Activated naive CD4-positive, alpha-beta T cell treated with anti-CD3 and anti-CD28 coated beads, Interleukin-2, amount 10 ng/mL, durations not matched to agents 7 days and 5 days (primary cell): ENCODE results near the gene ABCG5.
A peak's percentile ranks its signal among the peaks of the same experiment; 100 is the strongest.

ENCODE experiments used
- CTCF ChIA-PET: fragments of 350-600 bp; sonication (Branson Sonifier 250); formaldehyde crosslinking; loops from one replicate; lab custom pipeline; 2021; ENCODE audit warnings: antibody characterized with exemption; lab: Charles Lee
- DNase-seq: peaks from one replicate; pipeline ENCODE4 v3.0.0-alpha.2; 2020
- H3K27ac Mint-ChIP-seq: one replicate; pipeline ENCODE4 v1.8.0; 2021; ENCODE audit warnings: mild to moderate bottlenecking, moderate library complexity, mixed read lengths
- H3K27me3 Mint-ChIP-seq: one replicate; pipeline ENCODE4 v1.8.0; 2021; ENCODE audit warnings: mild to moderate bottlenecking, mixed read lengths
- H3K36me3 Mint-ChIP-seq: one replicate; pipeline ENCODE4 v1.8.0; 2021; ENCODE audit warnings: mixed read lengths
- H3K4me1 Mint-ChIP-seq: one replicate; pipeline ENCODE4 v1.8.0; 2021; ENCODE audit warnings: mixed read lengths
- H3K4me3 Mint-ChIP-seq: one replicate; pipeline ENCODE4 v1.8.0; 2021; ENCODE audit warnings: mild to moderate bottlenecking, moderate library complexity, mixed read lengths
- H3K9me3 Mint-ChIP-seq: one replicate; pipeline ENCODE4 v1.8.0; 2021; ENCODE audit warnings: mixed read lengths

The ABCG5 gene

GRCh38 chr2:43853141-43854081, 14.8 kb upstream of the ABCG5 start:
- CTCF ChIA-PET: no interaction called here
- no peak overlapping the region for H3K27ac Mint-ChIP-seq
- peaks cover 45% of the 10 kb centered on the region for H3K27me3 Mint-ChIP-seq
- DNase-seq: no peak
- H3K9me3 Mint-ChIP-seq: no peaks in the 10 kb centered on the region
- no peaks in the 10 kb centered on the region for H3K4me1 Mint-ChIP-seq
- no peaks in the 10 kb centered on the region for H3K36me3 Mint-ChIP-seq
- H3K4me3 Mint-ChIP-seq: no peak overlapping the region

GRCh38 chr2:43852196-43852730, 13.6 kb upstream of the ABCG5 start:
- H3K27me3 Mint-ChIP-seq: peaks cover 39% of the 10 kb centered on the region
- DNase-seq: no peak
- CTCF ChIA-PET: no interaction called here
- no peaks in the 10 kb centered on the region for H3K36me3 Mint-ChIP-seq
- H3K4me3 Mint-ChIP-seq: no peak overlapping the region
- no peaks in the 10 kb centered on the region for H3K9me3 Mint-ChIP-seq
- no peak overlapping the region for H3K27ac Mint-ChIP-seq
- H3K4me1 Mint-ChIP-seq: no peaks in the 10 kb centered on the region

GRCh38 chr2:43851011-43851980, 12.7 kb upstream of the ABCG5 start:
- Mint-ChIP-seq H3K9me3 (no peaks in the 10 kb centered on the region), H3K4me3 (no peak overlapping the region), H3K27ac (no peak overlapping the region), H3K36me3 (no peaks in the 10 kb centered on the region), H3K4me1 (no peaks in the 10 kb centered on the region), H3K27me3 (peaks cover 33% of the 10 kb centered on the region)
- CTCF ChIA-PET: no interaction called here
- DNase-seq: no peak

GRCh38 chr2:43848214-43848613, 9.6 kb upstream of the ABCG5 start:
- H3K4me3 Mint-ChIP-seq: no peak overlapping the region
- H3K36me3 Mint-ChIP-seq: no peaks in the 10 kb centered on the region
- no peak overlapping the region for H3K27ac Mint-ChIP-seq
- no peak for DNase-seq
- CTCF ChIA-PET: no interaction called here
- H3K27me3 Mint-ChIP-seq: peaks cover 21% of the 10 kb centered on the region
- H3K9me3 Mint-ChIP-seq: no peaks in the 10 kb centered on the region
- no peaks in the 10 kb centered on the region for H3K4me1 Mint-ChIP-seq

GRCh38 chr2:43846140-43846793, 7.6 kb upstream of the ABCG5 start:
- CTCF ChIA-PET: no interaction called here
- no peak for DNase-seq
- no peaks in the 10 kb centered on the region for H3K36me3 Mint-ChIP-seq
- H3K4me1 Mint-ChIP-seq: no peaks in the 10 kb centered on the region
- no peak overlapping the region for H3K27ac Mint-ChIP-seq
- peaks cover 15% of the 10 kb centered on the region for H3K27me3 Mint-ChIP-seq
- H3K9me3 Mint-ChIP-seq: no peaks in the 10 kb centered on the region
- H3K4me3 Mint-ChIP-seq: no peak overlapping the region

GRCh38 chr2:43845181-43845580, 6.5 kb upstream of the ABCG5 start:
- Mint-ChIP-seq H3K27ac (no peak overlapping the region), H3K4me3 (no peak overlapping the region), H3K27me3 (peaks cover 23% of the 10 kb centered on the region), H3K36me3 (no peaks in the 10 kb centered on the region), H3K4me1 (no peaks in the 10 kb centered on the region), H3K9me3 (no peaks in the 10 kb centered on the region)
- CTCF ChIA-PET: no interaction called here
- no peak for DNase-seq

- no peak for DNase-seq
- Mint-ChIP-seq H3K4me3 (no peak overlapping the region), H3K9me3 (no peaks in the 10 kb centered on the region), H3K4me1 (no peaks in the 10 kb centered on the region), H3K27me3 (peaks cover 24% of the 10 kb centered on the region), H3K27ac (no peak overlapping the region), H3K36me3 (no peaks in the 10 kb centered on the region)
- CTCF ChIA-PET: no interaction called here
Measured at GRCh38 chr2:43842866-43843226, 4.2 kb upstream of the ABCG5 start.

GRCh38 chr2:43841949-43842865, 3.6 kb upstream of the ABCG5 start:
- Mint-ChIP-seq H3K27me3 (peaks cover 24% of the 10 kb centered on the region), H3K4me1 (no peaks in the 10 kb centered on the region), H3K4me3 (no peak overlapping the region), H3K9me3 (no peaks in the 10 kb centered on the region), H3K27ac (no peak overlapping the region), H3K36me3 (no peaks in the 10 kb centered on the region)
- no peak for DNase-seq
- CTCF ChIA-PET: no interaction called here

- H3K9me3 Mint-ChIP-seq: no peaks in the 10 kb centered on the region
- DNase-seq: no peak
- no peak overlapping the region for H3K4me3 Mint-ChIP-seq
- CTCF ChIA-PET: no interaction called here
- peaks cover 21% of the 10 kb centered on the region for H3K27me3 Mint-ChIP-seq
- H3K4me1 Mint-ChIP-seq: no peaks in the 10 kb centered on the region
- H3K36me3 Mint-ChIP-seq: no peaks in the 10 kb centered on the region
- no peak overlapping the region for H3K27ac Mint-ChIP-seq
Measured at GRCh38 chr2:43840965-43841364, 2.3 kb upstream of the ABCG5 start.

- CTCF ChIA-PET: no interaction called here
- Mint-ChIP-seq H3K36me3 (no peaks in the 10 kb centered on the region), H3K27me3 (peaks cover 20% of the 10 kb centered on the region), H3K4me3 (no peak overlapping the region), H3K27ac (peak overlapping the region; percentile 42), H3K9me3 (no peaks in the 10 kb centered on the region), H3K4me1 (no peaks in the 10 kb centered on the region)
- DNase-seq: no peak
Measured at GRCh38 chr2:43839776-43840564, 1.3 kb upstream of the ABCG5 start.

- no peaks in the 10 kb centered on the region for H3K9me3 Mint-ChIP-seq
- no peaks in the 10 kb centered on the region for H3K36me3 Mint-ChIP-seq
- no peak overlapping the region for H3K4me3 Mint-ChIP-seq
- no peaks in the 10 kb centered on the region for H3K4me1 Mint-ChIP-seq
- H3K27ac Mint-ChIP-seq: no peak overlapping the region
- peaks cover 17% of the 10 kb centered on the region for H3K27me3 Mint-ChIP-seq
- no peak for DNase-seq
- CTCF ChIA-PET: no interaction called here
Measured at GRCh38 chr2:43837831-43838559, 644 bp downstream of the ABCG5 start.

- Mint-ChIP-seq H3K4me3 (no peak overlapping the region), H3K4me1 (no peaks in the 10 kb centered on the region), H3K27ac (no peak overlapping the region), H3K27me3 (peaks cover 27% of the 10 kb centered on the region), H3K9me3 (no peaks in the 10 kb centered on the region), H3K36me3 (no peaks in the 10 kb centered on the region)
- DNase-seq: no peak
- CTCF ChIA-PET: interaction anchor here (0.7 kb wide), 1 partner anchor 925 kb away, joined by 3 read pairs; no protein-coding TSS in a partner anchor
Measured at GRCh38 chr2:43837033-43837432, 1.6 kb downstream of the ABCG5 start.
